Mesenchymal stem cell (in vitro differentiated cells and primary cell): ENCODE data around the gene VIL1.

ENCODE experiments used
- DNase-seq: peaks from one replicate; pipeline ENCODE4 v3.0.0-alpha.2; 2013
- H2AFZ ChIP-seq: one replicate; pipeline ENCODE4 v1.6.1; 2013; ENCODE audit warnings: low read depth, mild to moderate bottlenecking, control low read depth, inconsistent platforms, low read length, moderate library complexity
- H2AK5ac ChIP-seq: 2 replicates; pipeline ENCODE4 v1.6.1; 2013; ENCODE audit warnings: low read length, moderate library complexity, mild to moderate bottlenecking, inconsistent platforms; ENCODE audit not compliant: severe bottlenecking
- H2BK120ac ChIP-seq: one replicate; pipeline ENCODE4 v1.6.1; 2013; ENCODE audit warnings: low read depth, mild to moderate bottlenecking, inconsistent platforms, low read length, moderate library complexity
- H2BK12ac ChIP-seq, 2 experiments: one replicate each; pipeline ENCODE4 v1.6.1; 2013; ENCODE audit warnings: inconsistent platforms in 2 of 2, low read length in 2 of 2, mild to moderate bottlenecking in 2 of 2, moderate library complexity in 2 of 2, control low read depth in 1 of 2
- H2BK15ac ChIP-seq: one replicate; pipeline ENCODE4 v1.6.1; 2013; ENCODE audit warnings: mild to moderate bottlenecking, low read depth, inconsistent platforms; ENCODE audit not compliant: poor library complexity, severe bottlenecking
- H2BK5ac ChIP-seq: 2 replicates; pipeline ENCODE4 v1.6.1; 2013; ENCODE audit warnings: low read depth, mild to moderate bottlenecking, low read length, control low read depth, inconsistent platforms; ENCODE audit not compliant: poor library complexity, severe bottlenecking
- H3K14ac ChIP-seq, 2 experiments: one replicate each; pipeline ENCODE4 v1.6.1; 2013; ENCODE audit warnings: inconsistent platforms in 2 of 2, low read length in 2 of 2, control low read depth in 1 of 2, mild to moderate bottlenecking in 1 of 2, moderate library complexity in 1 of 2
- H3K18ac ChIP-seq, 2 experiments: one replicate each; pipeline ENCODE4 v1.6.1; 2013; ENCODE audit warnings: inconsistent platforms in 2 of 2, low read length in 2 of 2, control low read depth in 1 of 2, low read depth in 1 of 2, mild to moderate bottlenecking in 1 of 2
- H3K23ac ChIP-seq, 2 experiments: one replicate each; pipeline ENCODE4 v1.6.1; 2013; ENCODE audit warnings: inconsistent platforms in 2 of 2, low read length in 2 of 2, mild to moderate bottlenecking in 2 of 2, moderate library complexity in 2 of 2, control low read depth in 1 of 2
- H3K27ac ChIP-seq: 2 replicates; pipeline ENCODE4 v1.5.1; 2013; ENCODE audit warnings: mild to moderate bottlenecking, moderate library complexity, low read length, control low read depth, inconsistent platforms; ENCODE audit not compliant: poor library complexity, severe bottlenecking
- H3K27me3 ChIP-seq, 2 experiments: 2 replicates each; pipeline versions ENCODE4 v1.6.1 to v1.7.0; 2013; ENCODE audit warnings: low read length in 2 of 2, mild to moderate bottlenecking in 2 of 2, moderate library complexity in 2 of 2, control low read depth in 1 of 2, inconsistent platforms in 1 of 2; ENCODE audit not compliant: control insufficient read depth in 1 of 2, insufficient read depth in 1 of 2
- H3K36me3 ChIP-seq, 2 experiments: 2 replicates each; pipeline versions ENCODE4 v1.6.1 to v1.7.0; 2013; ENCODE audit warnings: low read length in 2 of 2, control low read depth in 1 of 2, inconsistent platforms in 1 of 2, low read depth in 1 of 2, mild to moderate bottlenecking in 1 of 2; ENCODE audit not compliant: insufficient read depth in 2 of 2, control insufficient read depth in 1 of 2
- H3K4ac ChIP-seq, 2 experiments: one replicate each; pipeline ENCODE4 v1.6.1; 2013; ENCODE audit warnings: inconsistent platforms in 2 of 2, low read length in 2 of 2, mild to moderate bottlenecking in 2 of 2, moderate library complexity in 2 of 2, control low read depth in 1 of 2, low read depth in 1 of 2
- H3K4me1 ChIP-seq: 2 replicates; pipeline ENCODE4 v1.6.1; 2013; ENCODE audit warnings: low read depth, low read length, control low read depth; ENCODE audit not compliant: control insufficient read depth, insufficient read depth
- H3K4me2 ChIP-seq: 2 replicates; pipeline ENCODE4 v1.6.1; 2013; ENCODE audit warnings: low read length, mild to moderate bottlenecking, inconsistent platforms; ENCODE audit not compliant: poor library complexity, severe bottlenecking
- H3K4me3 ChIP-seq, 2 experiments: 2 replicates each; pipeline versions ENCODE4 v1.5.1 to v1.7.0; 2013; ENCODE audit warnings: low read length in 2 of 2, mild to moderate bottlenecking in 2 of 2, control low read depth in 1 of 2, low read depth in 1 of 2; ENCODE audit not compliant: insufficient read depth in 1 of 2
- H3K79me1 ChIP-seq: replicated peaks from 2 replicates; pipeline ENCODE4 v1.6.1; 2013; ENCODE audit warnings: mild to moderate bottlenecking, control low read depth, low read length, inconsistent platforms; ENCODE audit not compliant: poor library complexity, severe bottlenecking
- H3K9ac ChIP-seq: 2 replicates; pipeline ENCODE4 v1.7.0; 2013; ENCODE audit warnings: mild to moderate bottlenecking, low read length, moderate library complexity
- H3K9me3 ChIP-seq: 2 replicates; pipeline ENCODE4 v1.7.0; 2013; ENCODE audit warnings: mild to moderate bottlenecking, low read length; ENCODE audit not compliant: control insufficient read depth
- H4K8ac ChIP-seq: one replicate; pipeline ENCODE4 v1.6.1; 2013; ENCODE audit warnings: inconsistent platforms, mild to moderate bottlenecking, low read length, moderate library complexity
- H4K91ac ChIP-seq: one replicate; pipeline ENCODE4 v1.6.1; 2013; ENCODE audit warnings: mild to moderate bottlenecking, low read length, inconsistent platforms
- WGBS: methylation state at CpG from one replicate; pipeline ENCODE4 v1.1.7; 2013; ENCODE audit warnings: mixed read lengths; 5-methylcytosine and 5-hydroxymethylcytosine counted together

Gene VIL1

GRCh38 chr2:218401890-218402289, 17.0 kb upstream of the VIL1 start:
- Histone ChIP-seq H2AK5ac (no peak overlapping the region), H3K4me1 (peaks cover 54% of the 10 kb centered on the region), H3K18ac (peak overlapping the region in 1 of 2 experiments; percentile 34), H2BK15ac (no peak overlapping the region), H3K14ac (no peak overlapping the region), H2AFZ (no peak overlapping the region), H3K27ac (no peak overlapping the region), H3K36me3 (peaks cover 29 to 45% of the 10 kb centered on the region in 2 experiments), H3K4me2 (no peak overlapping the region), H2BK5ac (no peak overlapping the region), H3K4me3 (peak overlapping the region in 1 of 2 experiments; percentile 85), H3K9me3 (no peaks in the 10 kb centered on the region), H4K91ac (no peak overlapping the region), H3K79me1 (peaks cover 24% of the 10 kb centered on the region), H3K23ac (peak overlapping the region in 1 of 2 experiments; percentile 5), H2BK12ac (no peak overlapping the region), H3K4ac (no peak overlapping the region), H4K8ac (no peak overlapping the region), H3K9ac (peak overlapping the region; percentile 71), H2BK120ac (no peak overlapping the region), H3K27me3 (no peaks in the 10 kb centered on the region)
- 78% methylated on average over 6 of the region's 9 CpGs for WGBS
- DNase-seq, result no peak

GRCh38 chr2:218402491-218402901, 16.4 kb upstream of the VIL1 start:
- peaks cover 29 to 45% of the 10 kb centered on the region in 2 experiments for H3K36me3 ChIP-seq
- no peak overlapping the region for H2BK120ac ChIP-seq
- no peak overlapping the region for H3K23ac ChIP-seq
- H3K27me3 ChIP-seq, result no peaks in the 10 kb centered on the region
- peaks cover 24% of the 10 kb centered on the region for H3K79me1 ChIP-seq
- H3K4me2 ChIP-seq, result no peak overlapping the region
- peaks cover 53% of the 10 kb centered on the region for H3K4me1 ChIP-seq
- H4K8ac ChIP-seq, result no peak overlapping the region
- no peak overlapping the region for H3K4me3 ChIP-seq
- 91% methylated on average over 8 of the region's 8 CpGs for WGBS
- no peak overlapping the region for H3K18ac ChIP-seq
- H4K91ac ChIP-seq, result no peak overlapping the region
- H3K9ac ChIP-seq, result no peak overlapping the region
- H2BK5ac ChIP-seq, result no peak overlapping the region
- no peak overlapping the region for H2BK12ac ChIP-seq
- DNase-seq, result no peak
- no peak overlapping the region for H3K4ac ChIP-seq
- H2AK5ac ChIP-seq, result no peak overlapping the region
- H3K14ac ChIP-seq, result no peak overlapping the region
- H2BK15ac ChIP-seq, result peak overlapping the region; percentile 13
- no peak overlapping the region for H3K27ac ChIP-seq
- H3K9me3 ChIP-seq, result no peaks in the 10 kb centered on the region
- H2AFZ ChIP-seq, result no peak overlapping the region

- H2AFZ ChIP-seq, result no peak overlapping the region
- H3K9ac ChIP-seq, result no peak overlapping the region
- H4K8ac ChIP-seq, result no peak overlapping the region
- 97% methylated on average over 26 of the region's 26 CpGs for WGBS
- peaks cover 29 to 45% of the 10 kb centered on the region in 2 experiments for H3K36me3 ChIP-seq
- no peak overlapping the region for H2BK5ac ChIP-seq
- no peak overlapping the region for H3K4me3 ChIP-seq
- H2BK12ac ChIP-seq, result no peak overlapping the region
- H3K9me3 ChIP-seq, result no peaks in the 10 kb centered on the region
- H4K91ac ChIP-seq, result no peak overlapping the region
- peak overlapping the region in 1 of 2 experiments; percentile 36 for H3K23ac ChIP-seq
- no peak overlapping the region for H3K4ac ChIP-seq
- H3K4me2 ChIP-seq, result no peak overlapping the region
- no peak overlapping the region for H3K27ac ChIP-seq
- H2BK120ac ChIP-seq, result no peak overlapping the region
- peaks cover 50% of the 10 kb centered on the region for H3K4me1 ChIP-seq
- no peak for DNase-seq
- H2AK5ac ChIP-seq, result no peak overlapping the region
- H3K27me3 ChIP-seq, result no peaks in the 10 kb centered on the region
- H3K79me1 ChIP-seq, result peaks cover 24% of the 10 kb centered on the region
- H3K14ac ChIP-seq, result no peak overlapping the region
- H2BK15ac ChIP-seq, result peak overlapping the region; percentile 13
- no peak overlapping the region for H3K18ac ChIP-seq
Observed at GRCh38 chr2:218402911-218403411, 16.0 kb upstream of the VIL1 start.

DNA sequence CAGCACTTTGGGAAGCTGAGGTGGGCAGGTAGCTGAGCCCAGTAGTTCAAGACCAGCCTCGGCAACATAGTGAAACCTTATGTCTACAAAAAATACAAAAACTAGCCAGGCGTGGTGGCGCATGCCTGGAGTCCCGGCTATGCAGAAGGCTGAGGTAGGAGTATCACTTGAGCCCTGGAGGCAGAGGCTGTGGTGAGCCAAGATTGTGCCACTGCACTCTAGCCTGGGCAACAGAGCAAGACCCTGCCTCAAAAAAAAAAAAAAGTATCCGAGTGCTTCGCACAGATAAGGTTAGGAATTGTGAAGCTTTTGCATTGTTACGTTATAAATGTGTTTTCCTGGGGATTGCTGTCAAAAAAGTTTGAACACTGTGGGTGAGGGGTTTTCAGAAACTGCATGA, 15.1 kb upstream of the VIL1 start:
- Histone ChIP-seq H3K9ac (no peak overlapping the region), H2BK15ac (no peak overlapping the region), H3K27ac (no peak overlapping the region), H2AFZ (no peak overlapping the region), H4K91ac (no peak overlapping the region), H3K18ac (no peak overlapping the region), H2BK120ac (no peak overlapping the region), H3K23ac (no peak overlapping the region), H3K4me2 (no peak overlapping the region), H2BK12ac (no peak overlapping the region), H3K4ac (no peak overlapping the region), H4K8ac (no peak overlapping the region), H3K4me1 (peaks cover 43% of the 10 kb centered on the region), H3K36me3 (peaks cover 29 to 45% of the 10 kb centered on the region in 2 experiments), H3K4me3 (no peak overlapping the region), H2AK5ac (no peak overlapping the region), H3K27me3 (no peaks in the 10 kb centered on the region), H3K79me1 (peaks cover 24% of the 10 kb centered on the region), H3K9me3 (no peaks in the 10 kb centered on the region), H2BK5ac (no peak overlapping the region), H3K14ac (no peak overlapping the region)
- DNase-seq, result no peak
- 89% methylated on average over 6 of the region's 7 CpGs for WGBS
